Prostate gland (tissue), 2 donors: ENCODE measurements around the gene MLST8.

Experiments used
- POLR2A ChIP-seq: fragments of 450-650 bp; IDR thresholded peaks from one replicate; pipeline ENCODE4 v1.6.1; 2016; ENCODE audit warnings: antibody characterized with exemption, mild to moderate bottlenecking
- TF ChIP-seq, protein P1 (sequence below), 4 experiments: fragments of 200-600 bp in 2 of 4; fragments of 450-650 bp in 2 of 4; sonication (generic) in 2 of 4; IDR thresholded peaks; 1 replicate in 3 of 4; 2 replicates in 1 of 4; pipeline ENCODE4 v1.5.1; 2016 to 2019; ENCODE audit warnings: antibody characterized with exemption in 4 of 4, mild to moderate bottlenecking in 2 of 4, moderate library complexity in 2 of 4

DNA sequence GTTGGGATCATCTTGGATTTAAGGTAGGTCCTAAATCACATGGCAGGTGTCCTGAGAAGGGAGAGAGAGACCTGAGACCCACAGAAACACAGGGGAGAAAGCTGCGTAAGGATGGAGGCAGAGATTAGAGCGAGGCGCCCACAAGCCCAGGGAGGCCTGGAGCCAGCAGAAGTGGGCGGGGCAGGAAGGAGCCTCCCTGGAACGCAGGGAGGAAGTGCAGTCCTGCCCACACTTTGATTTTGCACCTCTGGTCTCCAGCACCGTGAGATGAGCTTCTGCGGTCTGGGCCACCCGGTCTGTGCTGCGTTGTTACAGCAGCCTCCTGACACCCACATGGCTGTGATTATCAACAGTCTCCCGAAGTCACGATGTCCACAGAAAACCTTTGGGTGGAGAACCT lies 37.3 kb downstream of the MLST8 start:
- TF ChIP-seq POLR2A, result no peak
- TF ChIP-seq, protein P1, sequence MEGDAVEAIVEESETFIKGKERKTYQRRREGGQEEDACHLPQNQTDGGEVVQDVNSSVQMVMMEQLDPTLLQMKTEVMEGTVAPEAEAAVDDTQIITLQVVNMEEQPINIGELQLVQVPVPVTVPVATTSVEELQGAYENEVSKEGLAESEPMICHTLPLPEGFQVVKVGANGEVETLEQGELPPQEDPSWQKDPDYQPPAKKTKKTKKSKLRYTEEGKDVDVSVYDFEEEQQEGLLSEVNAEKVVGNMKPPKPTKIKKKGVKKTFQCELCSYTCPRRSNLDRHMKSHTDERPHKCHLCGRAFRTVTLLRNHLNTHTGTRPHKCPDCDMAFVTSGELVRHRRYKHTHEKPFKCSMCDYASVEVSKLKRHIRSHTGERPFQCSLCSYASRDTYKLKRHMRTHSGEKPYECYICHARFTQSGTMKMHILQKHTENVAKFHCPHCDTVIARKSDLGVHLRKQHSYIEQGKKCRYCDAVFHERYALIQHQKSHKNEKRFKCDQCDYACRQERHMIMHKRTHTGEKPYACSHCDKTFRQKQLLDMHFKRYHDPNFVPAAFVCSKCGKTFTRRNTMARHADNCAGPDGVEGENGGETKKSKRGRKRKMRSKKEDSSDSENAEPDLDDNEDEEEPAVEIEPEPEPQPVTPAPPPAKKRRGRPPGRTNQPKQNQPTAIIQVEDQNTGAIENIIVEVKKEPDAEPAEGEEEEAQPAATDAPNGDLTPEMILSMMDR (IDR thresholded peaks at IDR 0.05), result no peak
